ENCODE data around the gene UNK. TPM values are rescaled to one million over a fixed set of nuclear protein-coding genes. Genes with fewer than 3 reads are reported as not detected.

UNK gene
- total and polyA plus RNA-seq, 2 of the 13 experiments (the other 11 are each of a cell fraction or from before 2014, with no cell fraction given), result 31.6 to 33.0 TPM

- TF ChIP-seq FOXC1 (CRISPR knock-in tag; IDR thresholded peaks at IDR 0.05; ENCODE audit: borderline replicate concordance) (0 out of 2 replicates have a peak, but pooled peaks have one; percentile 62), DMAP1 (CRISPR knock-in tag; IDR thresholded peaks at IDR 0.05) (peak; percentile 73; the same call in 1 of the 2 replicates), ZHX2 (IDR thresholded peaks at IDR 0.05; ENCODE audit: low read depth) (peak; percentile 53; the same call in 1 of the 2 replicates), ZHX2 (CRISPR knock-in tag; IDR thresholded peaks at IDR 0.05; ENCODE audit: borderline replicate concordance) (no peak), NFIB (CRISPR knock-in tag; IDR thresholded peaks at IDR 0.05; ENCODE audit: borderline replicate concordance) (peak; percentile 89), EHMT2 (IDR thresholded peaks at IDR 0.05; ENCODE audit: borderline replicate concordance, low read depth, low read length) (no peak), ZNF572 (CRISPR knock-in tag; IDR thresholded peaks at IDR 0.05) (no peak), ZSCAN12 (CRISPR knock-in tag; IDR thresholded peaks at IDR 0.05) (no peak), CENPX (CRISPR knock-in tag; IDR thresholded peaks at IDR 0.05) (no peak), HNRNPUL1 (IDR thresholded peaks at IDR 0.05; ENCODE audit: low read depth, low read length) (no peak), SP4 (CRISPR knock-in tag; IDR thresholded peaks at IDR 0.05) (peak; percentile 23; the same call in 1 of the 2 replicates), ZNF775 (CRISPR knock-in tag; IDR thresholded peaks at IDR 0.05; ENCODE audit: borderline replicate concordance) (no peak), ZNF562 (CRISPR knock-in tag; IDR thresholded peaks at IDR 0.05; ENCODE audit: borderline replicate concordance) (no peak), AGO2 (optimal IDR thresholded peaks at IDR 0.05; ENCODE audit: low read depth, low read length) (peak; percentile 79), CEBPG (CRISPR knock-in tag; IDR thresholded peaks at IDR 0.05) (no peak), ZNF609 (CRISPR knock-in tag; IDR thresholded peaks at IDR 0.05; ENCODE audit: borderline replicate concordance) (peak; percentile 74)
- TF ChIP-seq, protein P1, sequence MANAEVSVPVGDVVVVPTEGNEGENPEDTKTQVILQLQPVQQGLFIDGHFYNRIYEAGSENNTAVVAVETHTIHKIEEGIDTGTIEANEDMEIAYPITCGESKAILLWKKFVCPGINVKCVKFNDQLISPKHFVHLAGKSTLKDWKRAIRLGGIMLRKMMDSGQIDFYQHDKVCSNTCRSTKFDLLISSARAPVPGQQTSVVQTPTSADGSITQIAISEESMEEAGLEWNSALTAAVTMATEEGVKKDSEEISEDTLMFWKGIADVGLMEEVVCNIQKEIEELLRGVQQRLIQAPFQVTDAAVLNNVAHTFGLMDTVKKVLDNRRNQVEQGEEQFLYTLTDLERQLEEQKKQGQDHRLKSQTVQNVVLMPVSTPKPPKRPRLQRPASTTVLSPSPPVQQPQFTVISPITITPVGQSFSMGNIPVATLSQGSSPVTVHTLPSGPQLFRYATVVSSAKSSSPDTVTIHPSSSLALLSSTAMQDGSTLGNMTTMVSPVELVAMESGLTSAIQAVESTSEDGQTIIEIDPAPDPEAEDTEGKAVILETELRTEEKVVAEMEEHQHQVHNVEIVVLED (CRISPR knock-in tag; IDR thresholded peaks at IDR 0.05; ENCODE audit: borderline replicate concordance), result peak; percentile 46; the same call in 1 of the 2 replicates
These were observed 30.0 kb upstream of the UNK start (continued) for GRCh38 chr17:75754378-75755204.

All from HepG2 (cell line).